SIG-M5 treated with dmso at 0.1 percent for 504 hours (cell line): ENCODE measurements around the gene PROX1.
A peak's percentile ranks its signal among the peaks of the same experiment; 100 is the strongest.

Experiments used
- DNase-seq: peaks from one replicate; lab custom pipeline; 2025; ENCODE audit not compliant: unreplicated experiment; lab: John Stamatoyannopoulos, UW

PROX1 gene

DNA sequence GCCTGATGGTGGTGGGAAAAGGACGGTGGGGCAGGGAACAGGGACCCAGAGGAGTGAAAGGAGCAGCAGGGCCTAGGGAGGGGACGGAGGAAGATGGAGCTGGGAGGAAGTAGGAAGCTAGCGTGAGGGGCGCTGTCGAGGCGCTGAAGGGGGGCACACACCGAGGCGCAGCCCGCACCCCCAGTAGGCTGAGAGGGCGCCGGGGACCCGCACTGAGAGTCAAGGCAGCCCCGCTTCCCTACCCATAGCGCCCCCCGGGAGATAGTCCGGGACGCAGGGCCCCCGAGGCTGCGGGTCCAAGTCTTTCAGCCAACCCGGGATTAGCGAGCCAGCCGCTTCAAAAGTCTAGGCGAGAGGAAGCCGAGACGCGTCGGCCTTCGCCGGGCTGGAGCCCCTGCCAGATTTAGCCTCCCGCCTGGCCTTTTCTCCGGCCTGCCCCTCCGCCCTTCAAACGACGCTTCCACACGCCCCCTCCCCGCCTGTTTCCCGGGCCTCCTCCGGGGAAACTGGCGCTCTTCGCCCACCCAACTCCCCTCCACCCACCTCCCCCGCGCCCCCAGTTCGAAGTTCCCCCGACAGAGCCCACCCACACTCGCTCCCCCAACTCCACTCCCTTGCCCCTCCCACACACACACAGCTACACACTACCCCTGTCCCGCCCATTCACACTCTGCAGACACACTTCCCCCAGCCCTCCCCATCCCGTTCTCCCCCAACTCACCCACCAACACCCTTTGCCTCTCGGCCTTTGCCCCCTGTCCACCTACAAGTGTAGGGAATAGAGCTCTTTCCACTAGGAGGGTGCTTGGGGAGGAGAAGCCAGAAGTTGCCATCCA, 7.8 kb upstream of the PROX1 start:
- DNase-seq: no peak

GRCh38 chr1:213980906-213981305, 6.9 kb upstream of the PROX1 start:
- no peak for DNase-seq

DNA sequence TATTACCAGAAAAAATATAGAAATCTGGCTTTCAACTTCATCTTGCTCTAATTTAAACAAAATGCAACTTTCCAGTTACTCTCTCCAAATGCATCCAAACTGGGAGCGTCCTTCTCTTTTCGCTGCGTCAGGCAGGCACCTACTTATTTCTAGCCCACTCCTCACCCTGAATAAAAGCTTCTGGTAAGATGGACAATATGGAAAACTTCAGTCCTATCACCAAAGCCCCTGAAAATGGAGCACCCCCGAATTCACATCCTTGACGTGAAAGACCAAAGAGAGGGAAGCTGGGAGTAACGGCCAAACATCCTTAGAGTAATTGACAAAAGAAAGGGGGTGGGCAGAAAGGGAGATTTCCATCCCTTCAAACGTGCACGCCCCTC, 5.5 kb upstream of the PROX1 start:
- DNase-seq: no peak

DNA sequence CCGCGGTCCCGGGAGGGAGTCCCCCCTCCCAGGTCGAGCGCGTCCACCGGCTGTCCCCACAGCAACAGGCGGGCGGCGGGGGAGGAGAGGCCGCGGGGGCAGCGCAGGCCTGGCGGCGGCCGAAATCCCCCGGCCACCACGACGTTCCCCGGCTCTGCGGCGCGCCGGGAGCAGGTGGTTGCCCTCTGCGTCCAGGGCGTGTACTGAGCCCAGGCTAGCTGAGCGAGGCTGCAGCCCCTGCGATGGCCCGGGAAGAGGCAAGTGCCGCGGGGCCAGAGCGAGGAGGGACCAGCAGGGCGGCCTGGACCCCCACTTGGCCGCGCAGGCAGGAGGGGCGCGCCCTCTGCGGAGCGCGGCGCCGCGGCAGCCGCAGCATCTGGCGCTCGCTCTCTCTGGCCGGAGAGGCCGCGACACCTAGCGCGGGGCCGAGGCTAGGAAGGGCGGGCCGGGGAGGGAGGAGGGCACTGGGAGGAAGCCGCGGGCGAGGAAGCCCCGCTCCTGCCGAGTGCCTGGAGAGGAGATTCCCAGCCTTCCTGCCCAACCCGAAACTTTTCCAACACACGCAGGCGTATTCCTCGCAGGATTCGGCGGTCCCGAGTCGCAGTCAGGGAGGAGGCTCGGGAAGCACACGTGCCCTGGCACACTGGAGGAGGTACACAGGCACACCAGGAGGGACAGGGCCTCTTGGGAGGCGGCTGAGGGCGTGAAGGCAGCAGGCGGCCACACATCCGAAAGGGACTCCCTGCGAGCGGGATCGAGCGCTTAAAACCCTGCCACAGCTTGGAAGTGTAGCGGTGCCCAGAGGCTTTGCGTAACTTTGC, 4.9 kb upstream of the PROX1 start:
- no peak for DNase-seq

- no peak for DNase-seq
These were observed 4.0 kb upstream of the PROX1 start for GRCh38 chr1:213983493-213984386.

- DNase-seq: peak; percentile 7
These were observed 3.2 kb upstream of the PROX1 start for GRCh38 chr1:213984387-213985208.

DNA sequence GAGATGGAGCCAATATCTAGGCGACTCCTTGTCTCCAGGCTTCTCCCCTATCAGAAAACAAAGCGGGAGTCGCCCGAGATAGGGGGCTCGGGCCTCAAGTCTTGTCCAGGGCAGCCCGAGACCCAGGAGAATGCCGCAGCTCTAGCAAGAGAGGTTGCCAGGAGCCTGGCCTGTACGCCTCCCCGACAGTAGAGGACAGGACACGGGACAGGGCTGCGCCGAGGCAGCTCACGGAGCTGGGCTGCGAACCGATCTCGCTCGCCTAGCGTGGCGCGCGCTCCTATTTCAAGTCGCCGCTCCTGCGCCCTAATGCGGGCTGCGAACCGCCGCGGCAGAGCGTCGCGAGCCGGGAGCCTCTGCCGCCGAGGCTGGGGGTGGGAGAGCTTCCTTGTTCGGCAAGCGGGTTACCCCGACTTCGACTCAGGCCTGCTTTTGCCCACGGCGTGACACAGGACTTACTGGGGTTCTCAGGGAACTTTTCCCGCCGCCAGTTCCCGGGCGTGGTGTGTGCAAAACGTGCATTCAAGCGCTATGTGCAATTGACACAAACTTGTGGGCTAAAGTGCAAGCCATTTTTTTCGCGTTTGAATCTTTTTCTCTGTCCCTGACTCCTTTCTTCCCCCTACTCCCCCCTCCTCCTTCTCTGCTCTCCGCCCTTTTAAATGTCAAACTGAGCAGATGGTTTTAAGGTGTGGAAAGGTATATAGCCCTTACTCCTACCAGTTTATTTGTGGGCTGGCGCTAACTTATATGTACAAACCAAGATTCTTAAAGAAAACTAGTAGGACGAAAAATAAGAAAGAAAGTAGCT, 2.4 kb upstream of the PROX1 start:
- no peak for DNase-seq

- DNase-seq: no peak
These were observed 1.5 kb upstream of the PROX1 start for GRCh38 chr1:213986020-213986924.

- DNase-seq: no peak
These were observed 885 bp upstream of the PROX1 start for GRCh38 chr1:213986925-213987250.

DNA sequence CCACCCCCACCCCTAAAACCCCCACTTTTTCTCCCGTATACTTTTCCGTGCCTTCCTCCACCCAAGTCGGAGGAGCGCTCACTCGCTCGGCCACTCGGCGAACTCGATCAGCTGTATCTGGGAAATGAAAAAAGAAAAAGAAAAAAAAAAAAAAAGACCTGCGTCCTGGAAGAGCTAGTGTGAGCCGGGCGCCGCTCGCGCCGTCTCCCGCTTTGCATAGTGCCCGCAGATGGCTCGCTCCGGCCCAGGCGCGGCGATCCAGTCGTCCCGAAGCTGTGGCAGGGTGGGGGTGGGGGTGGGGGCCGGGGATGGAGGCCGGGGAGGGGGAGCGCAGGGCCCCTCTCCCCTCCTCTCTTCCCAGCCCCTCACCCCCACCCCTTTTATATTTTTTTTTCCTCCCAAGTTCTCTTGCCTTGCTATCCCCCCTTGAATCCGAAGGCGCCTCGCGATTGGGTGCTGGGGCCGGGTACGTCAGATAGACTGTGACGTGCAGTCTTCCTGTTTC, 299 bp upstream of the PROX1 start:
- no peak for DNase-seq

- DNase-seq: no peak
These were observed 781 bp downstream of the PROX1 start for GRCh38 chr1:213988507-213989001.

GRCh38 chr1:213989002-213989855, 1.5 kb downstream of the PROX1 start:
- peak; percentile 35 for DNase-seq

GRCh38 chr1:213993929-213994328, 6.2 kb downstream of the PROX1 start:
- no peak for DNase-seq

DNA sequence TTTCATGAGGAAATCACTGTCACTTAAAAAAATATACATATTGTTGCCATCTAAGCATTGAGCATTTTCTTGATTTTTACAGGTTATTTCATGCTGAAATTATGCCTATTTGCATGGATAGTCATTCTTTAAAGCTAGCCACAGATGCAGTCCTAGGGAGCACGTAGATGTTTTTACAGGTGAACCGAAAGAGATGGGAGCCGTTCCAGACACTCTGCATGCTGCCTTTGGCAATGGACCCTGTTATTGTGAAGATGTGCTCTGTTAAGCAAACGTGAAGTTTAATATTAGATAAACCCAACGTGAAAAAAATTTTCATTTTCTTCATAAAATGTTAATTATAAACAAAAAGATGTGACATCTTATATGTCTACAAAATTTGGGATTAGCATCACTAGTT, 7.1 kb downstream of the PROX1 start:
- DNase-seq: no peak

DNA sequence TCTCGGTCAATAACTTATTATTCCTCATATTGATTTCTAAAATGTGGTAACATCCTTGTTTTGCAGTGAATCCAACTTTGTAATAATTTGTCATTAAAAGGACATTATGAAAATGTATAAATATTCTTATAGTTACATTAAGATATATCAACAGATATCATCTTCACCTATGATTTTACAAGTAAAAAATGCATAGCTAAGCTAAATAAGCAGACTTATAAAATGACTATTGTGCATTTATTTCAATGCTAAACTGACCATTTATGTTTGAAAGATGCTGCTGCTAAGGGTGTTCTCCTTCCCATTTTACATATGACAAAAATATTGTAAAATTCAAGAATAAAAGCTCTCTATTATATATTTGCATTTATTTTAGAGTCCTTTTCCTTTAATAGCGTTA, 7.8 kb downstream of the PROX1 start:
- no peak for DNase-seq

GRCh38 chr1:213996320-213997037, 8.7 kb downstream of the PROX1 start:
- DNase-seq: no peak
